KOPT-K1 (cell line): ENCODE data around the gene CASS4.

Experiments used
- H3K27ac ChIP-seq: fragments of 200-600 bp; sonication (generic); 2 replicates; pipeline ENCODE4 v1.5.1; 2016; ENCODE audit warnings: antibody characterized with exemption, mild to moderate bottlenecking, low read depth, low read length; ENCODE audit not compliant: poor library complexity, severe bottlenecking
- H3K36me3 ChIP-seq: fragments of 200-600 bp; sonication (generic); 2 replicates; pipeline ENCODE4 v1.5.1; 2017; ENCODE audit warnings: antibody characterized with exemption, mild to moderate bottlenecking, low read length, moderate library complexity; ENCODE audit not compliant: insufficient read depth
- H3K9me3 ChIP-seq: fragments of 200-600 bp; sonication (generic); 2 replicates; pipeline ENCODE4 v1.5.1; 2017; ENCODE audit warnings: antibody characterized with exemption, low read length, mild to moderate bottlenecking; ENCODE audit not compliant: insufficient read depth, poor library complexity, severe bottlenecking

CASS4 gene

GRCh38 chr20:56426026-56426425, 14.0 kb downstream of the CASS4 start:
- Histone ChIP-seq H3K36me3 (no peaks in the 10 kb centered on the region), H3K27ac (no peak overlapping the region), H3K9me3 (no peaks in the 10 kb centered on the region)

- H3K36me3 ChIP-seq = no peaks in the 10 kb centered on the region
- H3K27ac ChIP-seq = no peak overlapping the region
- H3K9me3 ChIP-seq = no peaks in the 10 kb centered on the region
Observed at GRCh38 chr20:56426926-56427325, 14.9 kb downstream of the CASS4 start.

- no peak overlapping the region for H3K27ac ChIP-seq
- H3K9me3 ChIP-seq = no peaks in the 10 kb centered on the region
- no peaks in the 10 kb centered on the region for H3K36me3 ChIP-seq
Observed at GRCh38 chr20:56427797-56428196, 15.7 kb downstream of the CASS4 start.

- Histone ChIP-seq H3K27ac (no peak overlapping the region), H3K36me3 (no peaks in the 10 kb centered on the region), H3K9me3 (no peaks in the 10 kb centered on the region)
Observed at GRCh38 chr20:56428410-56428809, 16.4 kb downstream of the CASS4 start.

GRCh38 chr20:56428881-56429280, 16.8 kb downstream of the CASS4 start:
- Histone ChIP-seq H3K36me3 (no peaks in the 10 kb centered on the region), H3K9me3 (no peaks in the 10 kb centered on the region), H3K27ac (no peak overlapping the region)

- H3K36me3 ChIP-seq = no peaks in the 10 kb centered on the region
- no peak overlapping the region for H3K27ac ChIP-seq
- H3K9me3 ChIP-seq = no peaks in the 10 kb centered on the region
Observed at GRCh38 chr20:56429502-56429901, 17.4 kb downstream of the CASS4 start.

- H3K9me3 ChIP-seq = no peaks in the 10 kb centered on the region
- H3K27ac ChIP-seq = no peak overlapping the region
- no peaks in the 10 kb centered on the region for H3K36me3 ChIP-seq
Observed at GRCh38 chr20:56429941-56430340, 17.9 kb downstream of the CASS4 start.

GRCh38 chr20:56430461-56430860, 18.4 kb downstream of the CASS4 start:
- H3K36me3 ChIP-seq = no peaks in the 10 kb centered on the region
- no peaks in the 10 kb centered on the region for H3K9me3 ChIP-seq
- H3K27ac ChIP-seq = no peak overlapping the region

- Histone ChIP-seq H3K36me3 (no peaks in the 10 kb centered on the region), H3K27ac (no peak overlapping the region), H3K9me3 (no peaks in the 10 kb centered on the region)
Observed at GRCh38 chr20:56430957-56431356, 18.9 kb downstream of the CASS4 start.

GRCh38 chr20:56431471-56431870, 19.4 kb downstream of the CASS4 start:
- Histone ChIP-seq H3K9me3 (no peaks in the 10 kb centered on the region), H3K36me3 (no peaks in the 10 kb centered on the region), H3K27ac (no peak overlapping the region)

- Histone ChIP-seq H3K9me3 (no peaks in the 10 kb centered on the region), H3K36me3 (no peaks in the 10 kb centered on the region), H3K27ac (no peak overlapping the region)
Observed at GRCh38 chr20:56433221-56433879, 21.3 kb downstream of the CASS4 start.

- H3K9me3 ChIP-seq = no peaks in the 10 kb centered on the region
- no peak overlapping the region for H3K27ac ChIP-seq
- H3K36me3 ChIP-seq = no peaks in the 10 kb centered on the region
Observed at GRCh38 chr20:56433880-56434255, 21.8 kb downstream of the CASS4 start.

GRCh38 chr20:56437196-56437960, 25.3 kb downstream of the CASS4 start:
- Histone ChIP-seq H3K27ac (no peak overlapping the region), H3K9me3 (no peaks in the 10 kb centered on the region), H3K36me3 (no peaks in the 10 kb centered on the region)

- Histone ChIP-seq H3K36me3 (no peaks in the 10 kb centered on the region), H3K9me3 (no peaks in the 10 kb centered on the region), H3K27ac (no peak overlapping the region)
Observed at GRCh38 chr20:56438284-56438683, 26.2 kb downstream of the CASS4 start.

- H3K27ac ChIP-seq = no peak overlapping the region
- H3K36me3 ChIP-seq = no peaks in the 10 kb centered on the region
- H3K9me3 ChIP-seq = no peaks in the 10 kb centered on the region
Observed at GRCh38 chr20:56439771-56440291, 27.8 kb downstream of the CASS4 start.
